HEK293T (cell line): ENCODE measurements around the gene AGPS.

ENCODE experiments used
- FOXA1 ChIP-seq: fragments of 450-650 bp; IDR thresholded peaks from 2 replicates; pipeline ENCODE4 v1.6.1; 2016; ENCODE audit warnings: mild to moderate bottlenecking
- FOXK2 ChIP-seq: fragments of 450-650 bp; IDR thresholded peaks from 2 replicates; pipeline ENCODE4 v1.6.1; 2016; ENCODE audit warnings: mild to moderate bottlenecking
- FOXM1 ChIP-seq: fragments of 450-650 bp; IDR thresholded peaks from 2 replicates; pipeline ENCODE4 v1.6.1; 2017; ENCODE audit warnings: mild to moderate bottlenecking, borderline replicate concordance
- SP1 ChIP-seq: fragments of 450-650 bp; IDR thresholded peaks from 2 replicates; pipeline ENCODE4 v1.6.1; 2017

DNA sequence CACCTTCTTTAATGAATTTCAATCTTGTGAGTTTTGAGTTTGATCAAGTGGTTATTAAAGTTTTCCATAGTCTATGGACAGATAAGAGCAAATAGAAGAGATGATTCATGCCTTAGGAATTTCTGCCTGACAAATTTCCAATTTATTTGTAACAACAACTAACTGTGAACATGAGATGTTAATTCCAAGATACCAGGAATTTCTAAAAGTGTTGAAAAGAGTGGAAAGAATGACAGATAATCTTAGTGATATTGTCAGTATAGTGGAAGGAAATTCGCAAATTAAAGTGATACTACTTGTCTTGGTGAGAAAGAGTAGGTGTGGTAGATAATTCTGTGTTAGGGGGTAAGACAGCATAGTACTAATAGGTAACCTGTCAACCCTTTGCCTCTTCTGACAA, 82.4 kb downstream of the AGPS start:
- TF ChIP-seq SP1 = no peak
- no peak for TF ChIP-seq FOXA1
- no peak for TF ChIP-seq FOXK2
- no peak for TF ChIP-seq FOXM1
